ENCODE data around the gene GMCL1. TPM values are rescaled to one million over a fixed set of nuclear protein-coding genes. Genes with fewer than 3 reads are reported as not detected.

The GMCL1 gene
- total RNA-seq, 4 donors from 2014 or later: 15.1 to 19.8 (median 17.1) TPM

- Histone ChIP-seq H3K9me3 (no peaks in the 10 kb centered on the region), H3K27me3 (no peaks in the 10 kb centered on the region), H3K4me3 (replicated peaks in 1 of 3) (no peak overlapping the region), H3K27ac (no peak overlapping the region), H3K4me1 (peaks cover 14 to 24% of the 10 kb centered on the region in 2 donors), H3K36me3 (no peaks in the 10 kb centered on the region)
- DNase-seq: no peak
- intact Hi-C loops (cut with DNase I): no loop called here
- TF ChIP-seq CTCF (IDR thresholded peaks at IDR 0.05) (no peak), POLR2A (IDR thresholded peaks at IDR 0.05) (no peak)
- WGBS, 2 donors: 96 to 98% methylated on average over 6 of the region's 6 CpGs
Observed at GRCh38 chr2:69831354-69831905, 2.0 kb downstream of the GMCL1 start.

DNA sequence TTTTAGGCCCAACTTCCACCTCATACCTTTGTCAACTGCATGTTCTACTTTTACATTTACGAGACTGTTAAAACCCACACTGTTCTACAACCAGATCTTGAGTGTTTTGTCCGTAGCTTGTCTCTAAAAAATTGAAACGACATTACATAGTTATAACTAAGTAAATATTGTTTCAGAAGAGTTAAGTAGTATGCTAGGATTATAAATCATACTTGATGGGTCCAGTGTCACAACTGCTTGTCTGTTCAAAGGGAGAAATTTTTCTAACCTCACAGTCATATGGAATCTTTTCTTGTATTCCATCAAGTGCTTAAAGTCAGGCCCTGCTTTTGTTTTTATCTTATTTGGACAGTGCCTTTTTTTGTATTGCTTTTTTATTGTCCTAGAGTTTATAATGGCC, 4.3 kb downstream of the GMCL1 start:
- Histone ChIP-seq H3K9me3 (no peaks in the 10 kb centered on the region), H3K4me1 (peaks cover 14 to 21% of the 10 kb centered on the region in 2 donors), H3K27ac (no peak overlapping the region), H3K27me3 (no peaks in the 10 kb centered on the region), H3K36me3 (no peaks in the 10 kb centered on the region), H3K4me3 (replicated peaks in 1 of 3) (no peak overlapping the region)
- no peak for DNase-seq
- TF ChIP-seq POLR2A (IDR thresholded peaks at IDR 0.05): no peak
- no peak for TF ChIP-seq CTCF (IDR thresholded peaks at IDR 0.05)
- intact Hi-C loops (cut with DNase I): no loop called here
- WGBS, 2 donors: 88 to 91% methylated on average over 3 of the region's 3 CpGs

DNA sequence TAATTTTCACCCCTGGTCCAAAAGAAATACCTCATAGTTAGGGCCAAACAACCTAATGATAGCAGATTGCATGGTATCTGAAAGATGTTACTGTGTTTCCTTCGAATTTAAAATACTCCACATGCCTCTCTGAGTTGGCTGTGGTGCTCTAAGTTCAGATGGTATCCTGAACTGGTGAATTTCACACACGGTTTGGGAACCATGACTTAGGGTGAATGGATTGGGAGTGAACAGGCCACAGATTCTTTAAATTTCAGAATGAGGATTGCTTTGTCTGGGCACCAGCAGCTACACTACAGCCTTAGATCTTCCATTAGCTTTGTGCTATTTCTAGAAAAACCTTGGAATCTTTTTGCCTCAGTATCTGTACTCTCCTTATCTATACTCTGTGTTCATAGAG, 6.2 kb downstream of the GMCL1 start:
- Histone ChIP-seq H3K27ac (no peak overlapping the region), H3K36me3 (no peaks in the 10 kb centered on the region), H3K4me3 (replicated peaks in 1 of 3) (no peak overlapping the region), H3K27me3 (no peaks in the 10 kb centered on the region), H3K4me1 (peaks cover 11 to 13% of the 10 kb centered on the region in 2 donors), H3K9me3 (no peaks in the 10 kb centered on the region)
- WGBS, 2 donors: 85 to 92% methylated on average over 2 of the region's 2 CpGs
- DNase-seq: no peak
- intact Hi-C loops (cut with DNase I): no loop called here
- TF ChIP-seq CTCF (IDR thresholded peaks at IDR 0.05) (no peak), POLR2A (IDR thresholded peaks at IDR 0.05) (no peak)

DNA sequence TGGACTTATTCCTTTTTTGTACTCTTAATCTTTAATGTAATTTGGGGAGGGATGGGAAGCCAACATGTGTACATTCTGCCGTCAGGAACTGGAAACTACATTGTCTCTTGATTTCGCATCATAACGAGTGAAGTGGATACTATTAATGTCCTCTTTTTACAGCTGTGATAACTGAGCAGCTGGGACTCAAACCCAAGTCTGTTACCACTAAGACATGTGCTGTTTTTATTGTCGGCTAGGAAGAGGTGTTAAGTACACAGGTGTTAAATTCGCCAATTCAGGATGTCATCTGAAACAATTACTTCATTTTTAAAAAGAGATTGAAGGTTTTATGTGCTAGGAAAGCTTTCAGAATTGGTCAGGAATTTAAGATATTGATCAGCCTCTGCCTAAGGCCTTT, 6.9 kb downstream of the GMCL1 start:
- peaks cover 7 to 11% of the 10 kb centered on the region in 2 donors for H3K4me1 ChIP-seq
- no peak overlapping the region for H3K4me3 ChIP-seq (replicated peaks in 1 of 3)
- DNase-seq: no peak
- H3K27ac ChIP-seq: no peak overlapping the region
- H3K9me3 ChIP-seq: no peaks in the 10 kb centered on the region
- 68 to 84% methylated on average over 5 of the region's 5 CpGs for WGBS, 2 donors
- intact Hi-C loops (cut with DNase I): no loop called here
- TF ChIP-seq CTCF (IDR thresholded peaks at IDR 0.05) (no peak), POLR2A (IDR thresholded peaks at IDR 0.05) (no peak)
- H3K36me3 ChIP-seq: no peaks in the 10 kb centered on the region
- H3K27me3 ChIP-seq: no peaks in the 10 kb centered on the region

GRCh38 chr2:69837533-69837932, 8.1 kb downstream of the GMCL1 start:
- H3K4me1 ChIP-seq: peaks cover 0 to 1% of the 10 kb centered on the region in 2 donors
- 96 to 97% methylated on average over 2 of the region's 2 CpGs for WGBS, 2 donors
- no peaks in the 10 kb centered on the region for H3K36me3 ChIP-seq
- intact Hi-C loops (cut with DNase I): no loop called here
- no peaks in the 10 kb centered on the region for H3K27me3 ChIP-seq
- H3K4me3 ChIP-seq (replicated peaks in 1 of 3): no peak overlapping the region
- TF ChIP-seq POLR2A (IDR thresholded peaks at IDR 0.05): no peak
- no peak for TF ChIP-seq CTCF (IDR thresholded peaks at IDR 0.05)
- H3K27ac ChIP-seq: no peak overlapping the region
- no peaks in the 10 kb centered on the region for H3K9me3 ChIP-seq
- DNase-seq: no peak
